GM23338 (cell line): ENCODE results near the gene SNORC. TPM values are rescaled to one million over a fixed set of nuclear protein-coding genes. Genes with fewer than 3 reads are reported as not detected.

Experiments used
- ATAC-seq: fragments of 200-7000 bp; cut with Tn5 transposase; 3 replicates; pipeline ENCODE4 v1.9.1; 2020
- DNase-seq: peaks from one replicate; pipeline ENCODE4 v3.0.0-alpha.2; 2015; ENCODE audit warnings: low spot score
- H2AFZ ChIP-seq: fragments of 200-600 bp; sonication (generic); 2 replicates; pipeline ENCODE4 v1.8.0; 2016; ENCODE audit warnings: antibody characterized with exemption, mild to moderate bottlenecking, moderate library complexity
- H3F3A ChIP-seq: fragments of 200-600 bp; sonication (generic); replicated peaks from 2 replicates; pipeline ENCODE4 v1.8.0; 2017; ENCODE audit warnings: antibody characterized with exemption, mixed run types, low read depth
- H3K27ac ChIP-seq: fragments of 200-600 bp; sonication (generic); 2 replicates; pipeline ENCODE4 v1.6.1; 2016; ENCODE audit warnings: low read depth
- H3K27me3 ChIP-seq: fragments of 200-600 bp; sonication (generic); 2 replicates; pipeline ENCODE4 v1.8.0; 2016; ENCODE audit warnings: mild to moderate bottlenecking, mixed run types, moderate library complexity; ENCODE audit not compliant: insufficient read depth
- H3K36me3 ChIP-seq: fragments of 200-600 bp; sonication (generic); 2 replicates; pipeline ENCODE4 v1.8.0; 2016; ENCODE audit warnings: mild to moderate bottlenecking; ENCODE audit not compliant: insufficient read depth
- H3K4me1 ChIP-seq: fragments of 200-600 bp; sonication (generic); 2 replicates; pipeline ENCODE4 v1.8.0; 2016; ENCODE audit warnings: mild to moderate bottlenecking, moderate library complexity; ENCODE audit not compliant: insufficient read depth
- H3K4me2 ChIP-seq: fragments of 200-600 bp; sonication (generic); 2 replicates; pipeline ENCODE4 v1.7.1; 2017; ENCODE audit warnings: mixed run types
- H3K4me3 ChIP-seq: fragments of 200-600 bp; sonication (generic); 2 replicates; pipeline ENCODE4 v1.6.1; 2016; ENCODE audit warnings: mixed run types
- H3K79me2 ChIP-seq: fragments of 200-600 bp; sonication (generic); replicated peaks from 2 replicates; pipeline ENCODE4 v1.8.0; 2017; ENCODE audit warnings: mild to moderate bottlenecking; ENCODE audit not compliant: insufficient read depth
- H3K9me2 ChIP-seq: fragments of 200-600 bp; sonication (generic); 2 replicates; pipeline ENCODE4 v1.8.0; 2017; ENCODE audit not compliant: insufficient read depth
- H4K20me1 ChIP-seq: fragments of 200-600 bp; sonication (generic); replicated peaks from 2 replicates; pipeline ENCODE4 v1.8.0; 2017; ENCODE audit warnings: mild to moderate bottlenecking; ENCODE audit not compliant: insufficient read depth
- H3K27ac Mint-ChIP-seq: 2 replicates; pipeline ENCODE4 v1.8.0; 2020; ENCODE audit warnings: inconsistent platforms, mild to moderate bottlenecking, moderate library complexity, mixed read lengths
- H3K27me3 Mint-ChIP-seq: 3 replicates; pipeline ENCODE4 v1.8.0; 2022; ENCODE audit warnings: low read depth, mild to moderate bottlenecking, moderate library complexity, mixed read lengths, inconsistent platforms; ENCODE audit not compliant: insufficient read depth, poor library complexity
- H3K36me3 Mint-ChIP-seq: 3 replicates; pipeline ENCODE4 v1.8.0; 2021; ENCODE audit warnings: low read depth, mild to moderate bottlenecking, inconsistent platforms, moderate library complexity, mixed read lengths
- H3K4me1 Mint-ChIP-seq: 3 replicates; pipeline ENCODE4 v1.8.0; 2020; ENCODE audit warnings: mild to moderate bottlenecking, inconsistent platforms, mixed read lengths
- H3K4me3 Mint-ChIP-seq: 3 replicates; pipeline ENCODE4 v1.8.0; 2021; ENCODE audit warnings: moderate library complexity, mild to moderate bottlenecking, inconsistent platforms, mixed read lengths
- H3K9me3 Mint-ChIP-seq: 3 replicates; pipeline ENCODE4 v1.8.0; 2020; ENCODE audit warnings: moderate library complexity, mild to moderate bottlenecking, inconsistent platforms, mixed read lengths
- EZH2 ChIP-seq: fragments of 200-600 bp; sonication (generic); IDR thresholded peaks from one replicate; pipeline ENCODE4 v1.8.0; 2017; ENCODE audit warnings: antibody characterized with exemption, mild to moderate bottlenecking, low read depth; ENCODE audit not compliant: unreplicated experiment
- EZH2phosphoT487 ChIP-seq: fragments of 200-600 bp; sonication (generic); IDR thresholded peaks from one replicate; pipeline ENCODE4 v1.8.1; 2018; ENCODE audit warnings: antibody characterized with exemption; ENCODE audit not compliant: unreplicated experiment
- ZNF114 ChIP-seq: fragments of 250-450 bp; sonication (Bioruptor Pico); IDR thresholded peaks from 2 replicates; pipeline ENCODE4 v1.5.0; 2020; ENCODE audit warnings: mild to moderate bottlenecking, moderate library complexity
- ZNF331 ChIP-seq: fragments of 250-450 bp; sonication (Bioruptor Pico); IDR thresholded peaks from 2 replicates; pipeline ENCODE4 v1.5.0; 2020; ENCODE audit warnings: low read depth, mild to moderate bottlenecking, moderate library complexity
- polyA plus RNA-seq: library from polyadenylated mRNA; unstranded; fragments of >200 nt; fragmentation: Nextera tagmentation; extraction: Ambion mirVana; gene quantifications from 2 replicates; pipeline ENCODE4 v1.2.1, GENCODE V29; 2016
- small RNA-seq: library from RNA; depleted of rRNA; stranded (forward); fragments of <200 nt; gene quantifications from one replicate; pipeline ENCODE3, GENCODE V24; 2014; ENCODE audit warnings: low replicate concordance
- total RNA-seq: library from RNA; depleted of rRNA; stranded (reverse); fragments of >200 nt; shearing (Covaris generic); gene quantifications from 2 replicates; pipeline ENCODE4 v1.2.3, GENCODE V29; 2014; rRNA removed
- TF ChIP-seq, protein P1 (sequence below): IDR thresholded peaks from one replicate; pipeline ENCODE4 v1.6.1; 2018; ENCODE audit warnings: antibody characterized with exemption; ENCODE audit not compliant: unreplicated experiment

SNORC gene
- total and polyA plus RNA-seq, 2 experiments from 2014 or later, result 0.80 to 1.6 TPM

GRCh38 chr2:232927032-232927792 is 57.1 kb downstream of the SNORC start:
- H3K27ac Mint-ChIP-seq, result no peak overlapping the region
- peak; percentile 35 for DNase-seq
- H3K4me1 ChIP-seq, result peaks cover 27% of the 10 kb centered on the region
- H3K9me2 ChIP-seq, result 0 out of 2 replicates have a peak, but pooled peaks cover 4% of the 10 kb centered on the region
- H3K9me3 Mint-ChIP-seq, result peaks cover 3% of the 10 kb centered on the region; the same call in 1 of the 3 replicates
- H3K27me3 Mint-ChIP-seq, result peaks cover 43% of the 10 kb centered on the region
- no peaks in the 10 kb centered on the region for H3K79me2 ChIP-seq
- peak; percentile 52 for TF ChIP-seq EZH2
- TF ChIP-seq EZH2phosphoT487, result peak; percentile 45
- TF ChIP-seq ZNF114 (CRISPR knock-in tag), result no peak
- TF ChIP-seq ZNF331, result no peak
- peak overlapping the region; percentile 71 for H3K4me3 Mint-ChIP-seq
- H3K4me2 ChIP-seq, result peak overlapping the region; percentile 81
- no peaks in the 10 kb centered on the region for H3F3A ChIP-seq
- H3K4me3 ChIP-seq, result peak overlapping the region; percentile 55
- H3K36me3 Mint-ChIP-seq, result no peaks in the 10 kb centered on the region
- H4K20me1 ChIP-seq, result no peaks in the 10 kb centered on the region; the same call in none of the 2 replicates
- peak overlapping the region; percentile 93 for H2AFZ ChIP-seq
- H3K27me3 ChIP-seq, result peaks cover 70% of the 10 kb centered on the region
- peak; percentile 4 for ATAC-seq
- no peaks in the 10 kb centered on the region for H3K36me3 ChIP-seq
- peaks cover 27% of the 10 kb centered on the region for H3K4me1 Mint-ChIP-seq
- H3K27ac ChIP-seq, result no peak overlapping the region

DNA sequence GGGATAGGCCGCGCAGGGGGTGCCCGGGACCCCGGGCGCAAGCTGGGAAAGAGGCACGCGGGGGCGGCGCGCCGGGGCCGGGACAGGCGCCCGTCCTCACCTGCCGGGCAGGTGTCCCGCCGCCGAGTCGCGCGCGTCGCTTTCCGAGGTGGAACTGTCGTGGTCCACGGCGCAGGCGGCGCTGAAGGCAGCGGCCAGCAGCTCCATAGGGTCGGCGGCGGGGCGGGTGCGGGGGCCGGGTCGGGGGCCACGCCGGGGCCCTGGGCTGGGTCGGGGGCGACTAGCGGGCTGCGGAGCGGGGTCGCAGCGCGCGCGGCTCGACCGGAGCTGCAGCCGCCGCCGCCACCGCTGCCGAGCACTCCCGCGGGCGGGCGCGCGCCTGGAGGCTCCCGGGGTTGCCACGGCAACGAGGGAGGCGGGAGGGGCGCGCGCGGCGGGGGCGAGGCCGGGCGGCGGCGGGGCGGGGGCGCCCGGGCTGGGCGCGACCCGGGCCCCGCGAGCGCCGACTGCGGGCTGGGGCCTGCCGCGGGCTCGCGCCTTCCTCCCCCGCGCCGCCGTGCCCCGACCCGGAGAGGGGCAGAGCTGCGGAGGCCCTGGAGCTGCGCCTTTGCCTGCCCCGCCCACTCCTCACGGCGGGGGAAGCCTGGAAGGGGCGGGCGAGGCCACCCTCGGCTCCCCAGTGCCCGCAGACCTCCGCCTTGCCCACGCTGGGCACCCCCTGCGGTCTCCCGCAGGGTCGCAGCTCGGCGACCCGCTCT is 57.9 kb downstream of the SNORC start:
- Histone ChIP-seq H3K27ac (no peak overlapping the region), H3K4me2 (peak overlapping the region; percentile 93), H3K9me2 (0 out of 2 replicates have a peak, but pooled peaks cover 4% of the 10 kb centered on the region), H3F3A (no peaks in the 10 kb centered on the region), H3K4me1 (peaks cover 27% of the 10 kb centered on the region), H2AFZ (peak overlapping the region; percentile 96), H3K4me3 (peak overlapping the region; percentile 73), H4K20me1 (no peaks in the 10 kb centered on the region; the same call in none of the 2 replicates), H3K79me2 (no peaks in the 10 kb centered on the region), H3K27me3 (peaks cover 70% of the 10 kb centered on the region), H3K36me3 (no peaks in the 10 kb centered on the region)
- DNase-seq (peak; percentile 68), ATAC-seq (peak; percentile 52)
- Mint-ChIP-seq H3K27me3 (peaks cover 43% of the 10 kb centered on the region), H3K27ac (no peak overlapping the region), H3K36me3 (no peaks in the 10 kb centered on the region), H3K4me3 (peak overlapping the region; percentile 77), H3K9me3 (peaks cover 3% of the 10 kb centered on the region; the same call in 1 of the 3 replicates), H3K4me1 (peaks cover 27% of the 10 kb centered on the region)
- TF ChIP-seq, protein P1, sequence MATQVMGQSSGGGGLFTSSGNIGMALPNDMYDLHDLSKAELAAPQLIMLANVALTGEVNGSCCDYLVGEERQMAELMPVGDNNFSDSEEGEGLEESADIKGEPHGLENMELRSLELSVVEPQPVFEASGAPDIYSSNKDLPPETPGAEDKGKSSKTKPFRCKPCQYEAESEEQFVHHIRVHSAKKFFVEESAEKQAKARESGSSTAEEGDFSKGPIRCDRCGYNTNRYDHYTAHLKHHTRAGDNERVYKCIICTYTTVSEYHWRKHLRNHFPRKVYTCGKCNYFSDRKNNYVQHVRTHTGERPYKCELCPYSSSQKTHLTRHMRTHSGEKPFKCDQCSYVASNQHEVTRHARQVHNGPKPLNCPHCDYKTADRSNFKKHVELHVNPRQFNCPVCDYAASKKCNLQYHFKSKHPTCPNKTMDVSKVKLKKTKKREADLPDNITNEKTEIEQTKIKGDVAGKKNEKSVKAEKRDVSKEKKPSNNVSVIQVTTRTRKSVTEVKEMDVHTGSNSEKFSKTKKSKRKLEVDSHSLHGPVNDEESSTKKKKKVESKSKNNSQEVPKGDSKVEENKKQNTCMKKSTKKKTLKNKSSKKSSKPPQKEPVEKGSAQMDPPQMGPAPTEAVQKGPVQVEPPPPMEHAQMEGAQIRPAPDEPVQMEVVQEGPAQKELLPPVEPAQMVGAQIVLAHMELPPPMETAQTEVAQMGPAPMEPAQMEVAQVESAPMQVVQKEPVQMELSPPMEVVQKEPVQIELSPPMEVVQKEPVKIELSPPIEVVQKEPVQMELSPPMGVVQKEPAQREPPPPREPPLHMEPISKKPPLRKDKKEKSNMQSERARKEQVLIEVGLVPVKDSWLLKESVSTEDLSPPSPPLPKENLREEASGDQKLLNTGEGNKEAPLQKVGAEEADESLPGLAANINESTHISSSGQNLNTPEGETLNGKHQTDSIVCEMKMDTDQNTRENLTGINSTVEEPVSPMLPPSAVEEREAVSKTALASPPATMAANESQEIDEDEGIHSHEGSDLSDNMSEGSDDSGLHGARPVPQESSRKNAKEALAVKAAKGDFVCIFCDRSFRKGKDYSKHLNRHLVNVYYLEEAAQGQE, result no peak
- TF ChIP-seq ZNF331, result no peak

Small RNA genes within 50 kb of the gene (small RNA-seq; reads per million reads assigned to genes)
- not detected for gene RF00019

Other genes starting within 250 kb of the SNORC start
- gene EFHD1, start 236.7 kb upstream of the SNORC start, total RNA-seq, result 3.4 and 7.0 TPM in 2 replicates
- gene EFHD1, start 236.7 kb upstream of the SNORC start, polyA plus RNA-seq, result 6.2 and 6.4 TPM in 2 replicates
- gene GIGYF2, start 172.9 kb upstream of the SNORC start, total RNA-seq, result 97.5 and 104 TPM in 2 replicates
- 39.2 and 48.9 TPM in 2 replicates for gene GIGYF2, start 172.9 kb upstream of the SNORC start, polyA plus RNA-seq
- gene KCNJ13, start 93.7 kb upstream of the SNORC start, total RNA-seq, result not detected in 2 replicates
- 0.37 and 0.52 TPM in 2 replicates for gene KCNJ13, start 93.7 kb upstream of the SNORC start, polyA plus RNA-seq
- gene NGEF, start 143.0 kb downstream of the SNORC start, total RNA-seq, result 4.2 and 5.4 TPM in 2 replicates
- 1.8 and 1.9 TPM in 2 replicates for gene NGEF, start 143.0 kb downstream of the SNORC start, polyA plus RNA-seq
- not detected in 2 replicates for gene NEU2, start 162.4 kb downstream of the SNORC start, total RNA-seq
- gene NEU2, start 162.4 kb downstream of the SNORC start, polyA plus RNA-seq, result not detected in 2 replicates
- 8.0 and 8.3 TPM in 2 replicates for gene INPP5D, start 190.1 kb downstream of the SNORC start, total RNA-seq
- gene INPP5D, start 190.1 kb downstream of the SNORC start, polyA plus RNA-seq, result 5.4 and 6.6 TPM in 2 replicates